Fibroblast of lung (primary cell): ENCODE measurements around the gene SEC14L2.

ENCODE experiments used
- EZH2 ChIP-seq: IDR thresholded peaks from 2 replicates; pipeline ENCODE4 v1.5.1; 2012; ENCODE audit warnings: low read length, control low read depth, mild to moderate bottlenecking; ENCODE audit errors: missing control alignments
- TF ChIP-seq, protein P1 (sequence below), 2 donors: IDR thresholded peaks in 1 of 2; conservative IDR thresholded peaks in 1 of 2; 1 replicate in 1 of 2; 2 replicates in 1 of 2; pipeline ENCODE4 v1.5.1; 2011 to 2012; ENCODE audit warnings: low read length in 2 of 2, control low read depth in 1 of 2, inconsistent platforms in 1 of 2, low read depth in 1 of 2, mild to moderate bottlenecking in 1 of 2

DNA sequence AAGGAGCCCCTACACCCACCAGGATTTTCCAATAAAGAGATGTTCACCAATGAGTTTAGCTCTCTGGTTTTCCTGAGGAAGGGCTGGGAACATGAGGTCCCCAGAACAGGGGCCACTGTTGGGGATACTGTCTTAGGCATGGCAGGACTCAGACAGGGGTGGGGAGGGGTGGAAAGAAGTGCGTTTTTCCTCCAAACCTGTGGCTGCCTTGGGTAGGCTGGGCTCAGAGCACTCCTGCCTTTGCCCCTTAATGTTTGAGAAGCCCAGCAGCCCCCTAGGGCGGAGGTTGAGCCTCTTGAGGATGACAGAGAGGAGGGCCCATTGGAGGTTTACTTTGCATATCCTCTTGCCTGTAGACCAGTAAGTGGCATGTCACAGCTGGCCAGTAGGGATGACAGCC is 39.4 kb downstream of the SEC14L2 start:
- TF ChIP-seq, protein P1, sequence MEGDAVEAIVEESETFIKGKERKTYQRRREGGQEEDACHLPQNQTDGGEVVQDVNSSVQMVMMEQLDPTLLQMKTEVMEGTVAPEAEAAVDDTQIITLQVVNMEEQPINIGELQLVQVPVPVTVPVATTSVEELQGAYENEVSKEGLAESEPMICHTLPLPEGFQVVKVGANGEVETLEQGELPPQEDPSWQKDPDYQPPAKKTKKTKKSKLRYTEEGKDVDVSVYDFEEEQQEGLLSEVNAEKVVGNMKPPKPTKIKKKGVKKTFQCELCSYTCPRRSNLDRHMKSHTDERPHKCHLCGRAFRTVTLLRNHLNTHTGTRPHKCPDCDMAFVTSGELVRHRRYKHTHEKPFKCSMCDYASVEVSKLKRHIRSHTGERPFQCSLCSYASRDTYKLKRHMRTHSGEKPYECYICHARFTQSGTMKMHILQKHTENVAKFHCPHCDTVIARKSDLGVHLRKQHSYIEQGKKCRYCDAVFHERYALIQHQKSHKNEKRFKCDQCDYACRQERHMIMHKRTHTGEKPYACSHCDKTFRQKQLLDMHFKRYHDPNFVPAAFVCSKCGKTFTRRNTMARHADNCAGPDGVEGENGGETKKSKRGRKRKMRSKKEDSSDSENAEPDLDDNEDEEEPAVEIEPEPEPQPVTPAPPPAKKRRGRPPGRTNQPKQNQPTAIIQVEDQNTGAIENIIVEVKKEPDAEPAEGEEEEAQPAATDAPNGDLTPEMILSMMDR (conservative IDR thresholded peaks at IDR 0.05 in 1 of 2, IDR thresholded peaks at IDR 0.05 in 1 of 2; ENCODE audit: low read depth in 1 of 2, low read length in 2 of 2), result no peak
- no peak for TF ChIP-seq EZH2
